ENCODE measurements around the gene ESRRG.

The ESRRG gene

DNA sequence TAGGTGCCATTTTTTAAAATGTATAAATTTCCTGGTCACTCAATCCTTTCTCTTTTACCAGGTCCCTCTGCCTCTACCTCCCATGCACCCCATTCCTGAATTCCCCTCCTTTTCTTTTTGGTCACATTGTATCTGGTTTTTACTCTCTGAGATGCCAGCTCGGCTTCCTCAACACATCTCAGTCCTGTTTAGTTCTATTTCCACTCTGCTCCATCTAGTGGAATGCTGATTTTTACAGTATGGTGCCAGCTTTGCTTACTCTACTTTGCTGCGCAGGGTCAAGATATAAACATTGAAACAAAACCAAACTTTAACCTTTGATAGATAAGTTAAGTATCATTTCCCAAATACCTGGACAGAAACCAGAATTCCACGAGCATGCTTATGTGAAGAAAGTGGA lies 96.0 kb downstream of the ESRRG start:
- DNase-seq (ENCODE audit: low spot score): no peak

- DNase-seq (ENCODE audit: low spot score): no peak
Observed at GRCh38 chr1:216626394-216627067, 96.7 kb downstream of the ESRRG start.

DNA sequence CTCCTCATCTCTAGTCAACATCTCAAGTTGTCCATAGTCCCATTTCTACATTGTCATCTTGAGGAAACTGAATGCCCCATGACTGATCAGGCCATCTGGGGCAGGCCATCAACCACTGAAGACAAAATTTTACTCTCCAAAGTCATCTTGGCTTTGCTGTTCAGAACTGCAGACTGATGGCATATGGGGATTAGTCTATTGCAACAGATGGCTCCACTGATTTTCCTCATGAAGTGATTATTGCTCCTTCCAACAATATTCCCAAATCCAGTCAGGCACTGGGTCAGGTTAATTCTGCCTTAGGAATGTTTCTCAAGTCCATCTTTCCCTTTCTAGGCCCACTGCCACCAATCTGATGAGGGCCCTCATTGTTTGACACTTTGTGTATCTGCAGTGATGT lies 101.7 kb downstream of the ESRRG start:
- no peak for DNase-seq (ENCODE audit: low spot score)

DNA sequence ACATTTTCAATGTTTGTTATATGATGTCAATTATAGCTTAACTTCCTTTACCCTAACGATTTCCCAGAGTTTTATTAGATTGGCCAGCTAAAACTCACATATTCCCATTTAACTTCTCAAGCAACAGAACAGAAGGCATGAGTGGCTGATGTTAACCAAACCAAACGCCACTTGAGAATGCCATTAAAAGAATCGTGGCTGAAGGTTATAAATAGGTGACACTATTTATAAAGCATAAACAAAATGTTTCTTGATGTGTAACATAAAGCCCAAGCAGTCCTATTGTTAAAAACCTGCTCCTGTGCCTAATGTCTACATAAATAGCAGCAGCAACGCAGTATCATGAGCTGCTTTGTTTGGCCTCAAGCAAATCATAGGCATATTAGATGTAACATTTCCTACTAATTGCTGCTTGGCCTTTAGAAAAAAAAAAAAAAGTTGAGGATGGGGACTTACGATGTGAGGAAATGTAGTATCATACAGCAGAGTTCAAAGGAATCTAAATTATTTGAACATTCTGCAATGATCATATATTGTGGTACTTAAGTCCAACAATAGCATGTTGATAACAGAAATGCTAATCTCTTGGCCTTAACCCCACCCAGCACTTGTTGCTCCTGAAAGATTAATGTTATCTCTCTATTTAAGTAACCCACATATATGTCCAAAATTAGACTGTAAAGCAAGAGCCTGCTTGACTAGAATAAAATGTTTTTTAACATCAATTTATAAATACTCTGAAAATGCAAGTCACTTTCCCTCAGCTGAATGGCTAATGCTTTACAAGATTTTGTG lies 106.0 kb downstream of the ESRRG start:
- no peak for DNase-seq (ENCODE audit: low spot score)

DNA sequence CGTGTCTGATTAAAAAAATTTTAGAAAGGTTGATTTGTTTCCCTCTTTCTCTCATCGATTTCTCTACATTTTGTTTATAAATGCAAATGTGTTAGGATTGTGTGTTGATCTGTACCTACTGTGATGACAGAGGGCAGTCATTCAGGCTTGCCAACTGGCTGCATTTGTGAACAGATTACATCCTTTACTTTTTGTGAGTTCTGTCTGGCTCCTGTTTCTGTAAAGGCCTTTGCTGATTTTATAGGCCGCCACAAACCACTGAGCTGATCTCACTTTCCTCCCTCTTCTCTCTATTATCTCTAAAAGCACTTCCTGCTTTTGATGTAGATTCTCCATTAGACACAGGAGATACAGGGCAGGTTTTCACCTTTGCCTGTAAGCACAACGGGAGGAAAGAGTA lies 106.8 kb downstream of the ESRRG start:
- DNase-seq (ENCODE audit: low spot score): no peak

- DNase-seq (ENCODE audit: low spot score): no peak
Observed at GRCh38 chr1:216614011-216614934, 109.0 kb downstream of the ESRRG start.

DNA sequence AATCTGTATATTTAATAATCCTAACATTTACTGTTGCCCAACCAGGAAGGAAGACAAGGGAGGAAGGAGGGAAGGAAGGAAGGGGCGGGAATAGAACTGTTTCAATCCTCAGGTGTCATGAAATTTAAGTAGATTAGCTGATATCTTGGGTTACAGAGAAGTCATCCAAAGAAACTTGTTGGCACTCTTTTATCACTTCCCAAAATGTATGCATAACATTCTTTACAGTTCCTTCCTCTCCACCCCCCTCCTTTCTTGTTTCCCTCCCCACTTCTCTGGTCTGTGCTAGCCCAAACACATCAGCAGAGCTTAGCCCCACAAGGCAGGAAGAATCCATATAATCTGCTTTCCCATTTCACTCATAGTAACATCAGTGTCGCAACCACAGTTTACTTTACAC lies 110.9 kb downstream of the ESRRG start:
- no peak for DNase-seq (ENCODE audit: low spot score)

DNA sequence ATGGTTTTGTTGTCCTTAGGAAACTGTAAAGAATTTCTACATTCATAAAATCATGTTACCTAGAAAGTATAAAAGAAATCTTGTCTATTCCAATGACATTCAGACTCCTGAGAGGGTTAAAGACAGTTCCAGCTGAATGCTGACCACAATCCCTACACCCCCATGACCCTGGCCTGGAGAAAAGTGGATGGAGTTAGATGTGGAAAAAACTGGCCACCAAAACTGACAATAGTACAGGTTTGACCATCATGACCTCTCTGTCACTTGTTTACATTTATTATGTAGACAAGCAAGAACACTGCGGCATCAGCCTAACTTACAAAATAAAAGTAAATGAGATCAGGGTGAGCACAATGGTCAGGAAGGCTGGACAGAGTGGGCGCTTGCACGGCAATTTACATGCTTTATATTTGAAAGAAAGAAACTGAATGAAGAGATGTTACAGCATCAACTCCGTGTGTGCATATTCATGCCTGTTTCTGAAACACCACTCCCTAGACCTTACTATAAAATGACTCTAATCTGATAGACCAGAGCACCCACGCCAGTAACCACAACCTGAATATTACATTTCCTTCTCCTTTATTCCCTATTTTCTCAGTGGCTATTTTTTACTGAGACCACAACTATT lies 116.0 kb downstream of the ESRRG start:
- DNase-seq (ENCODE audit: low spot score): no peak

- no peak for DNase-seq (ENCODE audit: low spot score)
Observed at GRCh38 chr1:216606047-216606637, 117.1 kb downstream of the ESRRG start.

GRCh38 chr1:216604771-216605170 lies 118.5 kb downstream of the ESRRG start:
- DNase-seq (ENCODE audit: low spot score): no peak

GRCh38 chr1:216600730-216601609 lies 122.3 kb downstream of the ESRRG start:
- DNase-seq (ENCODE audit: low spot score): peak; percentile 1

DNA sequence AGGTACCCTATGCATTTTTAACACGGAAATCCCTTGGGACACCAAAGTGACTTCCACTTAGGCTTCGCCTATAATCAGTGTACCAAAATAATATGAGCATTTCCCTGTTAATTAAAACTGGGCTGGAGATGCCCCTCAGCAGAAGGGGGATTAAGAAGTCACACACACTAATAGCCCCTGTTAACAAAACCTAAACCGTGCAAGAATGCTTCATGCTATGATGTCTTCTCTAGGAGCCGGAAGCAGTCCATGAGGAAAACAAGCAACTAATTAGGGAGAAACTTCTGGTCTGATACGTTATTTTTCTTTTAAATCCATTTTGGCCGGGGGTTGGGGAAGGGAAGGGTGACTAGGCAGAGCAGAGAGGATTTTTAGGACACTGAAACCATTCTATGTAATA lies 123.4 kb downstream of the ESRRG start:
- DNase-seq (ENCODE audit: low spot score): no peak

- DNase-seq (ENCODE audit: low spot score): no peak
Observed at GRCh38 chr1:216598448-216598847, 124.8 kb downstream of the ESRRG start.

DNA sequence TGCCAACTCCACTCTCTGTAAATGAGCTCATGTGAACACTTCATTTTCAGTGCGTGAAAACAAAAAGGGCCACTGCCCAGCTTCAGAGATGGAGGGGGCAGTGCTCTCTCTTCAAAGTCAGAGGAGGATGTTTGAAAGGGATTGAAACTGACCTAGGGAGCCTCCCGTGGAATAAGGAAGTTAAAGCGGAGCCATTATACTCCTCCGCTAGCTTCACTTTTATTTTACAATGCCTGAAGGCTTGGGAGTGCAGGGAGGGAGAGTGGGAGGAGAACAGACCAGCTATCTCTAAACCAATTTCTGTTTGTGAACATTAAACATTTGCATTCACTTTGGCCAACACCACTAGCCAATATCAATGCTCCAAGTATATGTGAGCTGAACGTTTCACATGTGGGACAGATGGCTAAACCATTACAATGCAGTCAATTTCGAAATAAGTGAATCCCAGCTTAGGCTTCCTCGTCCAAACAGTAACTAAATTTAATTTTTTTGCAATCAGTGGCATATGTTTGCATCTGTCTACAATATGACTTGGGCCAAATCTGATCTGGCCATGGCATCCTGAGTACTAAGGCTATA lies 126.9 kb downstream of the ESRRG start:
- no peak for DNase-seq (ENCODE audit: low spot score)

DNA sequence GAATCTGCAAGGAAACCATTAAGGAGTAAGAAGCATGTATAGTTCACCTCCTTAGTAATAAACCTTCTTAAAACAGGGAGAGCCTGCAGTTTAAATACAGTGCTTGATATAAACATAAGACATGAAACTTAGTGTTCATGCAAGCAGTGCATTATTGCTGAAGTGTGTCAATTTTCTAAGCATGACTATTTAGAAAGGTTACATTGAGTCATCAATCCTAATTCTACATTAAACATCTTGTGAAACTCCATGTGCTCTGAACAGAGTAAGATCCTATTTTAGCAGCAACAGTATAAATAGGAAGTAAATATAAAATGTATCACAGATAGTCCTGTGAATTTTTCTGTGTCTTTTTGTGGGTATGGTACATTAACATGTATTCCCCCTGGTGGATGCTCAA lies 135.5 kb downstream of the ESRRG start:
- no peak for DNase-seq (ENCODE audit: low spot score)

- DNase-seq (ENCODE audit: low spot score): no peak
Observed at GRCh38 chr1:216582151-216582550, 141.1 kb downstream of the ESRRG start.

DNA sequence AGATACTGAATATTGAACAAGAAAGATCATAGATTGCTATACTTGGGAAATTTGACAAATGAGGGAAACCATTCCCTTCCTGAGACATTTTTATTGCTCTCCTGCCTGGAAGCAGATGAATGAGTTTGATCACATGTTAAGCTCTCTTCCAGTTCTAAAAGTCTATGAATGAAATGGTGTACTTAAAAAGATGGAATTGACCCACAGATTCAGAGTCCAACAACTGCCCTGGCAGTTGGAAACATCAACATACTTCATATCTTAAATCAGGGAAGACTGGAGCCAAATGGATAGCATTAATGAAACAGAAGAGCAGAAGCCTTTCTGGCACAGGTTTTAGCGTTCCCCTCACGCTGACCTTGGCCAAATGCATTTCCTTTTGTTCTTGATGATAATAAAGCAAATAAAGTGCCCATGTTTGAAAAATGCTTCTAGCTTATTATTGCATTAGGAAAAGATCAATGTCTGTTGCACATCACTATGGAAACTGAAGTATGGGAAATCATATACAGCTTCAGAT lies 142.6 kb downstream of the ESRRG start:
- no peak for DNase-seq (ENCODE audit: low spot score)

DNA sequence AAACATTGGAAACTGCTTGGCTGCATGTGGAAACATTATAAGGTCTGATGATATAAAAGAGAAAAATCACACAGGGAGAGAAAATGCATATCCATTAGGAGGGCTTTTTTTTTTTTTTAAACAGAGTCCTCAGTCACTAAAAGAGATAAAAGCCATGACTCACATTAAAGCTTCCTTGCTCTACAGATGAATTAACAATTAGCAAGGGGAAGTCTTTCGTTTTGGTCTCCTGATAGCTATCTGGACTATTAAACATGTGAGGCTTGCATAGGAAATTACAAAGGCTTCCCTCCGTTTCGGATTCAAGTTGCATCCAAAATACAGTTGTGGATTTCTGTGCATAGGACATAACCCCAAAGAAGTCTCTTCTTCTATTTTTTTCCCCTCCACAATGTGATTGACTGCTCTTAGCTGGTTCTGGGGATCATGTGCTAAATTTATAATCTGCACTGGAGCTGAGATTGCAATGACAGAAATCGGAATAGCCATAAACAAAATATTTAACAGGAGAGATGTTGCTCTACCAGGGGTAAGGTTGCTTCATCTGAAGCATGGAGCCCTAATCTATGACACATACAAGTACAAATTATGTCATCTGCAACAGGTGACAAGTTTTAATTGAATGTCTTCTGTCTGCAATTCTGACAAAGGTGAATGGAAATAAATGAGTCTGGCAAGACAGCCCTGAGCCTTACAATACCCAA lies 146.8 kb downstream of the ESRRG start:
- DNase-seq (ENCODE audit: low spot score): no peak

DNA sequence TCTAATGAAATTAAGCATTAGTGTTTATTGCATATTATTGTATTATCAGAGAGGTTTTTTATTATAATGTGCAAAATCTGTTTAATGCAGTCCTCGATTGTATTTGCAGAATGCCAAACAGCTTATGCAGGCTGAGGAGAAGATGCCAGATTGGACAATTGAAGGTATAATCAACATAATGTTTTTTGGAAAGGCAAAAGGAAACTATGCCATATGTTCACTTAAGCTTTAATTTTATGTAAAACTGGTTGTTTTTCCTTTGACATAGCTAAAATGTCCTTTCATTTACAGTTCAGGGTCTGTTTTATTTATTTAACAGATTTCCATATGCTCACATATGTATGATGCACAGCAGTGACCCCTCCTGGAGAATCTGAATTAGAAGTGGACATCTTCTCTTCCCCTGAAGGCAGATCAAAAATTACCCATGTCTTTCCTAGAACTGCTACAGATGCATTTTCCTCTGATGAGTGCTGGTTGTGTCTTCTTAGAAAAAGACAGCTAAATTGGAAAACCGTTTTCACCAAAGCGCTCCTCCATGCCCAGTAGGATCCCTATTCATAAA lies 156.5 kb downstream of the ESRRG start:
- no peak for DNase-seq (ENCODE audit: low spot score)

All from activated CD4-positive, alpha-beta T cell treated with anti-CD3 and anti-CD28 coated beads, Interleukin-2, Interleukin-4, amounts not matched to agents 100 ng/mL and 50 ng/mL, durations not matched to agents 16 hours and 8 hours (primary cell).